GM18498 (cell line): Measurements from ENCODE around the gene CCDC102B.

Source experiments
- ATAC-seq: cut with Tn5 transposase; IDR thresholded peaks from one replicate; pipeline ENCODE4 v1.9.1; 2021; ENCODE audit warnings: mild to moderate bottlenecking, moderate library complexity; ENCODE audit not compliant: unreplicated experiment

The CCDC102B gene

DNA sequence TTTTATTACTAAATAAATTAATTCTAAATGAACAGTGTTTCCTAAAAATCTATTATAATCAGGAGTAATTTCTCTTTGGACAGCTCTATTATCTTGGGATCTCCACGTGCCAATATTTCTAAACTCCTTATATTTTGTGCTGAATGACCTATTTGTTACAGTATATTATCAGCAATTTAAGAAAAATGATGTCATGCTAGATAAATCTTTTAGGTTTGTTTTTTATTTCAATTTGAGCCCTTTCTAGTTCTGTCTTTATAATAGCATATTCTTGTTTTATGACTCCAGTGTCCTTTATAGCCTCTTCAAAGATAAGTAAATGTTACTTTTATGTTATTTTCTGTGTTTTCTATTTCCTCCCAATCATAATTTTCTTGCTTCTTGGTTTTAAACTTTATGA is 269.2 kb downstream of the CCDC102B start:
- no peak for ATAC-seq

DNA sequence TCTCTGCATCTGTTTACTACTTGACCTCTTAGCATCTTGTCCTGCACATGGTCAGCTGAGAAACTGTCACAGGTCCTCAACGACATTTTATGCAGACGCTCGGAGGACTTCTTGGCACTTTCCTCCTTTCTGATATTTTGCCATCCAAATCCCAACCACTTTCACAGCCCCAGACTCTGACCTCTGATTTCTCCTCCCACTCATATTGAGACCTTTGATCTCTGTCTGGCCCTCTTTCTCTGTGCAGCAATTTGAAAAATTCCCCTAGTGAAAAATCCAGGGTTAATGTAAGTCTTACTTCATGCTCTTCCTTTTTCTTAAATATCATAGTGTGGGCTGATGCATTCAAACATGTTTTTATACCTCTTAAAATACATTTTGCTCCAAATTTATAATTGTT is 273.8 kb downstream of the CCDC102B start:
- no peak for ATAC-seq

DNA sequence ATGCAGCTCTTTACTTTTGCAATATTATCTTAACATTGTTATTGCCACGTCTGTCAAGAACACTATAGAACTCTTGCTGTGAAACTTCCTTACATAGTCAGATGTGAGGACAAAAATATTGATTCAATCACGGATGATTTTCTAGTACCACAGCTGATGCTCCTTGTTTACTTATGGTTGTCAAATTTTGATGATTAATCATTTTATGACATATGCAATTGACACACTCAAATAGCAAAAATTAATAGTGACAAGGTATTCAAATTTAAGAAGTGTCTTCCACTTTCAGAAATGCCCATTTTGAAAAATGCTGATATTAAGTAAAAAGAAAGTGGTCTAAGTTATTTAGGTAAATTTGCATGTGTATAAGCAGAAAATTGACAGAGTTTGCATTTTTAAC is 284.0 kb downstream of the CCDC102B start:
- no peak for ATAC-seq

DNA sequence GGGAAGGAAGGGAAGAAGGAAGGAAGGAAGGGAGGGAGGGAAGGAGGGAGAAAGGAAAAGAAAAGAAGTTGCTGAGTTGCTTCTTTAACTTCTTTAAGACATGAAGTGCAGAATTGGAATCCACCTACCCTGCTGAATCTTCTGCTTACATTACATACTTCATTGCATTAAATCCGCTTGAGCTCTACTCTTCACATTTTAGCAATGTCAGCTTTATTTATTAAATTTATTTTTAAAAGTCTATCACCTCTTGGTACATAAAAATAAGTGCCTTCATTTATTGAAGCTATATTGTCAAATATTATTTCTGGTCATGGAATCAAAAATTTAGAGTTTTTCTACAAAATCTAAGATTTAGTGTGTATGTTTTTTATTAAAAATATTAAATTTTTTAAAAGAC is 284.6 kb downstream of the CCDC102B start:
- no peak for ATAC-seq

DNA sequence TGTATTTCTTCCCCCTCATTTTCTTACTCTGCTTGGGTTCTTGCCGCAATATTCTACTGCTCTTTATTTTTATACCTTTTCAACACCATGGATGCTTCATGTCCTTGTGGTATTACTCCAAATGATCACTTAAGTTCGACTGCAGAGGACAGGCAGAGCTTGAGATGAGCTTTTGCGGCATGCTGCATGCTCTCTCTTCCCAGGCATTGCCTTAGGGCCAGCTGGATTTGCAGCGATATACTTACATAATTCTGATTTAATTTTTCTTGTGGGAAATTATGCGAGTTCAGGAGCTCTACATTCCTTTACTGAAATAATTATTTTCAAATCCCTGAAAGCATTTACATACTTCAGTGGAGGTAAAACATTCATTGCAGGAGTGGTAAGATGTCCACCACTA is 288.1 kb downstream of the CCDC102B start:
- ATAC-seq: no peak

DNA sequence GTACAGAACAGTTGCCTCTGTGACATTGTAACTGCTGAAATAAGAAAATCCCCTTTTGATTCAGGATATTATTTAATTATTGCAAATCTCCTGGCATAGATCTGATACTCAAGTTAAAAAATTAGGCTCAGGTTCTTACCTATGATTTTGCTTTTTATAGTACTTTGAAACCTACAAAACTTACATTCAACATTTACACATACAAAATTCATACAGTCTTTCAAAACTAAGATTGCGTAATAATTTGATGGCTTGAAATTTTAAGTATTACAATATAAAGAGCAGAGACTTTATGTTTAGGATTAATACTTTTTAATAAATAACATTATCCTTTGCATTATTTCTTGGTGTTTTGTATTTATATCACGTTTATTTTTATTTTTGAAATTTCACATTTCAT is 291.1 kb downstream of the CCDC102B start:
- no peak for ATAC-seq

DNA sequence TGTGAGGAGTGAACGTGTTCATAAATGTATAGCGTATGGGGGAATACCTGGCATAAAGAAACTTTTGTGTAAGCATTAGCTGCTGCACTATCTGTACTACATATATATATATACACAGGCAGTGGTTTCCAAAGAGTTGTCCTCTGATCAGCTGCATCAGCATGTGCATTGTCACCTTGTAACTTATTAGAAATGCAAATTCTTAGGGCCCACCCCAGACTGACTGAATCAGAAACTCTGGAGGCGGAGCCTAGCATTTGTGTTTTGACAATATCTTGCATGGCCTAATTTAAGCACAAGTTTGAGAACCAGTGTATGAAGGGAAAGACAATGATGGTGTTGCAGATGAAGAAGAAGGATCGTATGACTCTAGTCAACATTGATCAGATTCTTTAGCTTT is 299.5 kb downstream of the CCDC102B start:
- peak; percentile 65 for ATAC-seq

DNA sequence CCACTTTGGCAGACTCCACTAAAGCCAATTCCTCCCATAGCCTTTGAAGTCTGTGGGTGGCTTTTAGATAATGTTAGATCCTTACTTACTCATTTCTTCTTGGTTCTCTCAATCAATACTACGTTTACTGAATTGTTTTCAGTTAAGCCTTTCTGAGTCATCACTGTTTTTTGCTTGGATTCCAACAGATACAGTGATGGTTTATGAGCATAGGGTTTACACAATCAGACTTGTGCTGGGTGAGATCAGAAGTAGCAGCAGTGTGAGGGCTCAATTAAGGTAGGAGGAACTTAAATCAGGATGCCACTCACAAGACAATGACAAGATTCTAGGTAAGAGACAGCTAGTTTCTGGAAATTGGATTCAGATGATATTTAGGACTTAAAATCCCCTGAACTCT is 305.1 kb downstream of the CCDC102B start:
- no peak for ATAC-seq
